ENCODE data around the gene INSYN2A. TPM values are rescaled to one million over a fixed set of nuclear protein-coding genes. Genes with fewer than 3 reads are reported as not detected.

The INSYN2A gene
- total RNA-seq, 1 donor from 2014 or later: 1.7 TPM

GRCh38 chr10:127236266-127236665 lies 39.9 kb upstream of the INSYN2A start:
- no peaks in the 10 kb centered on the region for H3K36me3 Mint-ChIP-seq (ENCODE audit: unreplicated experiment)
- H3K27ac Mint-ChIP-seq (ENCODE audit: unreplicated experiment): no peak overlapping the region
- H3K27me3 Mint-ChIP-seq (ENCODE audit: unreplicated experiment): peaks cover 1% of the 10 kb centered on the region
- no peaks in the 10 kb centered on the region for H3K4me1 Mint-ChIP-seq (ENCODE audit: low read depth, unreplicated experiment)
- no peaks in the 10 kb centered on the region for H3K9me3 Mint-ChIP-seq (ENCODE audit: unreplicated experiment)
- no peak overlapping the region for H3K4me3 Mint-ChIP-seq (ENCODE audit: unreplicated experiment)
- TF ChIP-seq CTCF (IDR thresholded peaks at IDR 0.05; ENCODE audit: partially characterized antibody, unreplicated experiment): no peak
- DNase-seq: no peak

- Mint-ChIP-seq H3K36me3 (ENCODE audit: unreplicated experiment) (no peaks in the 10 kb centered on the region), H3K27me3 (ENCODE audit: unreplicated experiment) (peaks cover 1% of the 10 kb centered on the region), H3K9me3 (ENCODE audit: unreplicated experiment) (no peaks in the 10 kb centered on the region), H3K4me1 (ENCODE audit: low read depth, unreplicated experiment) (no peaks in the 10 kb centered on the region), H3K4me3 (ENCODE audit: unreplicated experiment) (no peak overlapping the region), H3K27ac (ENCODE audit: unreplicated experiment) (no peak overlapping the region)
- DNase-seq: no peak
- TF ChIP-seq CTCF (IDR thresholded peaks at IDR 0.05; ENCODE audit: partially characterized antibody, unreplicated experiment): no peak
These were observed 38.0 kb upstream of the INSYN2A start for GRCh38 chr10:127234306-127234800.

- H3K36me3 Mint-ChIP-seq (ENCODE audit: unreplicated experiment): no peaks in the 10 kb centered on the region
- no peak for TF ChIP-seq CTCF (IDR thresholded peaks at IDR 0.05; ENCODE audit: partially characterized antibody, unreplicated experiment)
- peaks cover 3% of the 10 kb centered on the region for H3K4me1 Mint-ChIP-seq (ENCODE audit: low read depth, unreplicated experiment)
- DNase-seq: no peak
- H3K27ac Mint-ChIP-seq (ENCODE audit: unreplicated experiment): no peak overlapping the region
- no peaks in the 10 kb centered on the region for H3K9me3 Mint-ChIP-seq (ENCODE audit: unreplicated experiment)
- H3K4me3 Mint-ChIP-seq (ENCODE audit: unreplicated experiment): no peak overlapping the region
- no peaks in the 10 kb centered on the region for H3K27me3 Mint-ChIP-seq (ENCODE audit: unreplicated experiment)
These were observed 31.9 kb upstream of the INSYN2A start for GRCh38 chr10:127228195-127228787.

- Mint-ChIP-seq H3K27me3 (ENCODE audit: unreplicated experiment) (no peaks in the 10 kb centered on the region), H3K4me1 (ENCODE audit: low read depth, unreplicated experiment) (peaks cover 3% of the 10 kb centered on the region), H3K27ac (ENCODE audit: unreplicated experiment) (no peak overlapping the region), H3K36me3 (ENCODE audit: unreplicated experiment) (no peaks in the 10 kb centered on the region), H3K4me3 (ENCODE audit: unreplicated experiment) (no peak overlapping the region), H3K9me3 (ENCODE audit: unreplicated experiment) (no peaks in the 10 kb centered on the region)
- no peak for TF ChIP-seq CTCF (IDR thresholded peaks at IDR 0.05; ENCODE audit: partially characterized antibody, unreplicated experiment)
- DNase-seq: no peak
These were observed 31.3 kb upstream of the INSYN2A start for GRCh38 chr10:127227663-127228062.

- peaks cover 3% of the 10 kb centered on the region for H3K4me1 Mint-ChIP-seq (ENCODE audit: low read depth, unreplicated experiment)
- H3K36me3 Mint-ChIP-seq (ENCODE audit: unreplicated experiment): no peaks in the 10 kb centered on the region
- H3K27me3 Mint-ChIP-seq (ENCODE audit: unreplicated experiment): no peaks in the 10 kb centered on the region
- no peak overlapping the region for H3K27ac Mint-ChIP-seq (ENCODE audit: unreplicated experiment)
- no peaks in the 10 kb centered on the region for H3K9me3 Mint-ChIP-seq (ENCODE audit: unreplicated experiment)
- DNase-seq: no peak
- TF ChIP-seq CTCF (IDR thresholded peaks at IDR 0.05; ENCODE audit: partially characterized antibody, unreplicated experiment): no peak
- H3K4me3 Mint-ChIP-seq (ENCODE audit: unreplicated experiment): no peak overlapping the region
These were observed 30.6 kb upstream of the INSYN2A start for GRCh38 chr10:127227027-127227426.
